ENCODE results near the gene LCORL. TPM values are rescaled to one million over a fixed set of nuclear protein-coding genes. Genes with fewer than 3 reads are reported as not detected.

The LCORL gene
- total RNA-seq, 3 donors from 2014 or later, result 23.9 to 34.1 (median 29.6) TPM

DNA sequence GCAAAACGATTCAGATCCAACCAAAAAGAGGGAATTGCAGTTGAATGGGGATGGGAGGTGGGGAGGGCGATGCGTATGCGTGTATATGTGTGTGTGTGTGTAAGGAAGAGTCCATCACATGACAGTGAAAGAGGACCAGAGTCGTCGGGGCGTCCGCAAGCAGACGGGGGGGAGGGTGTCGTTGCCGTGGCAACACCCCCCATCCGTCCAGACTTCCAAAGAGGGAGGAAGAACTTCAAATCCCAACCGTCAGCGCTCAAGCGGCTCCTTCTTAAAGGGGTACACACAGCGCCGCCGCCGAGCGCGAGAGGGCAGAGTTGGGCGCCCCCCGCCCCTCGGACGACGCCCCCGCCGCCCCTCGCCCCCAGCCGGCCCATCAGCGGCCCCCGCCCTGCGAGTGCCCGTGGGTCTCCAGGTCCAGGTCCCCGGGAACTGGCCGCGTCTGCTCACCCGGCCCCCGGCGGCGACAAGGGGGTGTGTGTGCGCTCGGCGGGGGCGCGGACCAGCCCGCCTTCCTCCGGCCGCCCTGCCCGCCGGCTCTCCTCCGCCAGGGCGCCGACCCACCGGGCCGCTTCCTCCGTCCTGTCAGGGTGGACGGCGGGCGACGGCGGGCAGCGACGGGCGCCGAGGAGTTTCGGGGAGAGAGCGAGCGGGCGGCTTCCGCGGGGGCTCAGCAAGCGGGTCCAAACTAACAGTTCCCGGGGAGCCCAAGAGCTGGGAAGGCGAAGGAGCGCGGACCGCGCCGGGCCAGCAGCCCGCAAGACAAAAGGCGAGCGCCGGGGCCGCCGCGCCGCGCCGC is 685 bp downstream of the LCORL start:
- Histone ChIP-seq H3K9me3 (no peaks in the 10 kb centered on the region), H3K27me3 (no peaks in the 10 kb centered on the region), H3K27ac (peak overlapping the region; percentile 95 to 96), H3K4me3 (peak overlapping the region; percentile 89 to 96 (median 94)), H3K4me1 (no peaks in the 10 kb centered on the region), H3K36me3 (no peaks in the 10 kb centered on the region)
- DNase-seq (ENCODE audit: low spot score in 2 of 2), result peak; percentile 44 to 53
- intact Hi-C loops (cut with DNase I; ENCODE audit: low total_unique reads), result no loop called here
- TF ChIP-seq POLR2A (IDR thresholded peaks at IDR 0.05), result no peak
- TF ChIP-seq, protein P1, sequence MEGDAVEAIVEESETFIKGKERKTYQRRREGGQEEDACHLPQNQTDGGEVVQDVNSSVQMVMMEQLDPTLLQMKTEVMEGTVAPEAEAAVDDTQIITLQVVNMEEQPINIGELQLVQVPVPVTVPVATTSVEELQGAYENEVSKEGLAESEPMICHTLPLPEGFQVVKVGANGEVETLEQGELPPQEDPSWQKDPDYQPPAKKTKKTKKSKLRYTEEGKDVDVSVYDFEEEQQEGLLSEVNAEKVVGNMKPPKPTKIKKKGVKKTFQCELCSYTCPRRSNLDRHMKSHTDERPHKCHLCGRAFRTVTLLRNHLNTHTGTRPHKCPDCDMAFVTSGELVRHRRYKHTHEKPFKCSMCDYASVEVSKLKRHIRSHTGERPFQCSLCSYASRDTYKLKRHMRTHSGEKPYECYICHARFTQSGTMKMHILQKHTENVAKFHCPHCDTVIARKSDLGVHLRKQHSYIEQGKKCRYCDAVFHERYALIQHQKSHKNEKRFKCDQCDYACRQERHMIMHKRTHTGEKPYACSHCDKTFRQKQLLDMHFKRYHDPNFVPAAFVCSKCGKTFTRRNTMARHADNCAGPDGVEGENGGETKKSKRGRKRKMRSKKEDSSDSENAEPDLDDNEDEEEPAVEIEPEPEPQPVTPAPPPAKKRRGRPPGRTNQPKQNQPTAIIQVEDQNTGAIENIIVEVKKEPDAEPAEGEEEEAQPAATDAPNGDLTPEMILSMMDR (IDR thresholded peaks at IDR 0.05), result no peak
- no peak for TF ChIP-seq POLR2AphosphoS5 (IDR thresholded peaks at IDR 0.05)

DNA sequence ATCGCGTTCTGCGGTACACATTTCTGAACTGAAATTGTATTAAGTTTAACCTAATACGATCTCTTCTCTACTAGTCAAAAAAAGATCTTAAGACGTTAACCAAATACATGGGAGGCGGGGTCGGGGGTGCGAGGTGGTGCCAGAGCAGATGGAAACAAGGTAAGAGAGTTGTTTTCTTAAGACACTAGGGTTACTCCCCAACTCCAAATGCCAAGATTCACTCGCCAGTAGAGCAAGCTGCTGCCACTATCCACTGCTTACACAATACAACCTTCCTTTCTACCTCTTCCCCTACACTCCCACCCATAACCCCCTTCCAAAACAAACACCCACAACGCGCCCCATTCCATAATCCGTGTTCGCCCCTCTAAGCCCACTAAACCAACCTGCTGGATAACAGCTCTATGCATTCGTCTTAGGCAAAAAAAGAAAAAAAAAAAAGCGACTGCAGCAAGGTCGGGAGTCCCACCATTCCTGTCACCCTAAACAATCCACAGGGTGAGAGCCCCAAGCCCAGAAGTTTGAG is 1.3 kb downstream of the LCORL start:
- intact Hi-C loops (cut with DNase I; ENCODE audit: low total_unique reads), result no loop called here
- H3K27ac ChIP-seq, result peak overlapping the region in 1 of 2 donors; percentile 96
- no peaks in the 10 kb centered on the region for H3K27me3 ChIP-seq
- DNase-seq (ENCODE audit: low spot score in 2 of 2), result no peak
- TF ChIP-seq POLR2AphosphoS5 (IDR thresholded peaks at IDR 0.05), result no peak
- TF ChIP-seq, protein P1 (IDR thresholded peaks at IDR 0.05), result no peak
- TF ChIP-seq POLR2A (IDR thresholded peaks at IDR 0.05), result no peak
- H3K4me1 ChIP-seq, result no peaks in the 10 kb centered on the region
- H3K36me3 ChIP-seq, result no peaks in the 10 kb centered on the region
- peak overlapping the region; percentile 89 to 96 (median 94) for H3K4me3 ChIP-seq
- no peaks in the 10 kb centered on the region for H3K9me3 ChIP-seq

GRCh38 chr4:18014269-18014668 is 7.3 kb downstream of the LCORL start:
- H3K4me3 ChIP-seq, result no peak overlapping the region
- H3K27ac ChIP-seq, result no peak overlapping the region
- no peaks in the 10 kb centered on the region for H3K27me3 ChIP-seq
- H3K4me1 ChIP-seq, result no peaks in the 10 kb centered on the region
- TF ChIP-seq, protein P1 (IDR thresholded peaks at IDR 0.05), result no peak
- no peak for TF ChIP-seq POLR2AphosphoS5 (IDR thresholded peaks at IDR 0.05)
- TF ChIP-seq POLR2A (IDR thresholded peaks at IDR 0.05), result no peak
- H3K36me3 ChIP-seq, result no peaks in the 10 kb centered on the region
- intact Hi-C loops (cut with DNase I; ENCODE audit: low total_unique reads), result no loop called here
- H3K9me3 ChIP-seq, result no peaks in the 10 kb centered on the region
- DNase-seq (ENCODE audit: low spot score in 2 of 2), result no peak

DNA sequence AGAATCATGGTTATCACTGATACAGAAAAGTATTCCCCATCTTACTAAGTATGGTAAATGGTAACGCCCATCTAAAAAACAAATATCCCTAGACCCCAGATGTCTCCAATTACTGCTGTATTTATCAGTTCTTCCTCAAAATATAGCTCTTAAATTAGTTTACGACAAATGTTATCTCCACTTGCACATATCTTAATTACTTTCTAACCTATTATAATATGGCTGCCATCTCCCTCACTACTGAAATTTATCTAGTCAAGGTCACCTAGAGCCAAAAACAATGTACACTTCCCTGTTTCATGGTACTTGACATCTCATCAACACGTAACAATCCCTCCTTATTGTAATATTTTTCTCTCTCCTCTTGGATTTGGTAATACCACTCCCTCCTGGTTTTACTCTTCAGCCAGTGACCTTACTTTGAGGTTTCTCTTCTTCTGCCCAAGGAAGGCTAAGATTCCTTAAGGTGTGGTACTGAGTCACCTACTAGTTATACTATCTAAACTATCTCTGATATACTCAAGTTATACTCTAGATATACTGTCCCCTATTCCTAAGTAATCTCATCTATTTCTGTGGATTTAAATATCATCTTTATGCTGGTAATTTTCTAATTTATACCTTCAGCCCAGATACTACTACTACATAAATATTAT is 8.6 kb downstream of the LCORL start:
- TF ChIP-seq, protein P1 (IDR thresholded peaks at IDR 0.05), result no peak
- TF ChIP-seq POLR2AphosphoS5 (IDR thresholded peaks at IDR 0.05), result no peak
- TF ChIP-seq POLR2A (IDR thresholded peaks at IDR 0.05), result no peak
- DNase-seq (ENCODE audit: low spot score in 2 of 2), result no peak
- no peaks in the 10 kb centered on the region for H3K36me3 ChIP-seq
- no peak overlapping the region for H3K4me3 ChIP-seq
- no peak overlapping the region for H3K27ac ChIP-seq
- H3K9me3 ChIP-seq, result no peaks in the 10 kb centered on the region
- H3K27me3 ChIP-seq, result no peaks in the 10 kb centered on the region
- intact Hi-C loops (cut with DNase I; ENCODE audit: low total_unique reads), result no loop called here
- H3K4me1 ChIP-seq, result no peaks in the 10 kb centered on the region

Data from breast epithelium (tissue), 4 donors.